Eye (tissue), 1 donor: ENCODE data around the gene IER5.
"Not testable (repeated sequence)": the region's sequence is repeated elsewhere in the genome, so short reads cannot be mapped to it uniquely, and the experiment has no call there.

ENCODE experiments used
- DNase-seq: peaks from one replicate; pipeline ENCODE4 v3.0.0-alpha.2; 2015

The IER5 gene

DNA sequence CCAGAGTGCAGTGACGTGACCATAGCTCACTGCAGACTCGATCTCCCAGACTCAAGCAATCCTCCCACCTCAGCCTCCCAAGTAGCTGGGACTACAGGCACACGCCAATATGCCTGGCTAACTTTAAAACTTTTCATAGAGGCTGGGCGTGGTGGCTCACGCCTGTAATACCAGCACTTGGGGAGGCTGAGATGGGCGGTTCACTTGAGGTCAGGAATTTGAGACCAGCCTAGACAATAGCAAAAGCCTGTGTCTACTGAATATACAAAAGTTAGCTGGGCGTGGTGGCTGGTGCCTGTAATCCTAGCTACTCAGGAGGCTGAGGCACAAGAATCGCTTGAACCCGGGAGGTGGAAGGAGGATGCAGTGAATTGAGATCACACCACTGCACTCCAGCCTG lies 27.5 kb downstream of the IER5 start:
- DNase-seq, result not testable (repeated sequence)

DNA sequence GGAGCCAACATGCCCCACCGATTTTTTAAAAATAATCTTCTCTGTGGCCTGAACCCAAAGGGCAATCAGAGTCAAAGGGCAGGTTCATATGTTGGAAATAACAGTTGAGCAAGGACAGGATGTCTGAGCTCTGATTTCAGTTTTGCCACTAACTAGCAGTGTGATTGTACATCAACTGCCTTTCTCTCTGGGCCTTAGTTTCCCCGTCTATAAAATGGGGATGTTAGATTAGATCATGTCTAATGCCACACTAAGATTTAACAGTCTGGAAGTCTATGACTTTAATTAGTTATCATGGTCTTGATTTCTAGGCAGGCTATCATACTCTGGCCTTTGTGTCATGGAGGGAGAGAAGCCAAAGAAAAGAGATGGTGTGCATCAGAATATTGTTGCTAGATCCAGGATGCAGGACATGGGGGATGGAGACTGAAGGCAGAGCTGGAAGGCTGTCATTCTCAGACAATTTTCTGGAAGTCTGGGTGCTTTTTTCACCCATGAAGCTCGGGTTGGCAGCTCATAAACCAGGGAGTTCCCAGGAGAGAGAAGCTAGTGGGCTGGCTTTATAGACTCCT lies 28.4 kb downstream of the IER5 start:
- DNase-seq, result peak; percentile 8

DNA sequence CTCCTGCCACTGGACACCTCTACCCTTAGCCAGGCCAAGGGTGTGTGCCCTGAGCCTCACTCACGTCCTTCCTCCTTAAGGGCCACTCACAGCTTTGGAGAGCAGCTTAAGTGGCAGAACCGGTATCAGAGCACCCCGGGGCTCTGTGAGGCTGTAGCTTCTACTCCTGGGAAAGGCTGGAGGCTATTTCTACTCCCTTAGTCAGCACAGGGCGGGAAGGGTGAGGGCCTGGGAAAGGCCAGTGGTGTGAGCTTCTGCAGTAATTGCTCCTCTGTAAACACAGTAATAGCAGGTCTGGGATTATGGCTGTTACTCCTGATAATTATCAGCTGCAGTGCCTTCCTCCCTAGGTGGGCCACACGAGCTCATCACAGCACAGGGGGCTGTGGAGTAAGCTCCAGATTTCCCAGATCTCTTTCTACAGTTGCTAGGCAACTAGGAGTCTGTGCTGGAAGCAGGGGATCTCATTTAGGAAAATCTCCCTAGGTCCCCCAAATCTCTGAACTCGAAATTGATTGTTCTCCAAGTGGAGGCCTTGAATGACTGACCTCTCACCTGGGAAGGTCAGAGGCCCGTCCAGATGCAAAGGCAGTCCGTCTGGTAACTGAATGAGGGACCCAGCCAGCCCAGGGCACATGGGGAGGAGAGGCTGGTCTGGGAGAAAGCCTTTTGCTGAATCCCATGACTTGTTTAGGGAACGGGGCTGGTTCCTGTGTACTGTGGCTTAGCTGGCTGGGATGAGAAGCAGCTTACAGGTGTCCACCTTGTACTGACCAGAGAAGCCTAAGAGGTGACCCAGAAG lies 29.3 kb downstream of the IER5 start:
- DNase-seq, result peak; percentile 57

DNA sequence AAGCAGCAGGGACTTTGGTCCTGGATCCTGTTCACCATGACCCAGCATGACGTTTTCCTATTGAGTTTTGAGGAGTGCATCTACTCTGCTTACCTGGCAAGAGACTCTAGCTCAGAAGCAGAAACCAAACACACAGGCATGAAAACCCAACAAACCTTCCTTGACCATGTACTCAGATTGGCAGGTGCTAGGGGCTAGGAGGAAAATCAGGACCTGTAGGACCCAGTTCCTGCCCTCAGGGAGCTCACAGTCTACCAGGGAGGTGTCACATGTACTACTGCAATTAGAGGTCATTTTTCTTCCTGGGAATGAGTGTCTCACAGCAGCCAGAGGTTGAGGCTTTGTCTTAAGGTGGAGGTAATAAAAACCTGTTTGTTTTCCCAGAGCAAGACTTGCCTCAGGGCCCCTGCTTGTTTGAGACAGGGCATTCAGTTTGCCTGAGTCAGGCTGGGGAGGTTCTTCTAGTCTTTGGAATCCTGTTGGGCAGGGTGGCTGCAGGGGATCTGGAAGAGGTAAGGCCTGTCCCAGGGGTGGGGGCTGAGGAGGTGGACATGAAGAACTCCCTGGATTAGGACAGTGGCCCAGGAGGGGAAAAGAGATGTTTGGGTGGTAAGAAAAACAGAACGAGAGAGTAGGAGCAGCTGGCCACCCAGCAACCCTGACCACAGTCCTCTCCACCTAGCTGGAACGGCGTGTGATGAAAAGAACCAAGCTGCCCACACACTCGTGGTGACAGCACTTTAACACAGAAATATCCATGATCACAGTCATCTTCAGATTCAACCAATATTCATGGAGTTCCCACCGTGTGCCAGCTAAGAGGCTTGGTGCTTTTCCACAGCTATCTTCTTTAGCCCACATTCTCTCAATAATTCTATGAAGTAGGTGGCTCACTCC lies 30.8 kb downstream of the IER5 start:
- no peak for DNase-seq

DNA sequence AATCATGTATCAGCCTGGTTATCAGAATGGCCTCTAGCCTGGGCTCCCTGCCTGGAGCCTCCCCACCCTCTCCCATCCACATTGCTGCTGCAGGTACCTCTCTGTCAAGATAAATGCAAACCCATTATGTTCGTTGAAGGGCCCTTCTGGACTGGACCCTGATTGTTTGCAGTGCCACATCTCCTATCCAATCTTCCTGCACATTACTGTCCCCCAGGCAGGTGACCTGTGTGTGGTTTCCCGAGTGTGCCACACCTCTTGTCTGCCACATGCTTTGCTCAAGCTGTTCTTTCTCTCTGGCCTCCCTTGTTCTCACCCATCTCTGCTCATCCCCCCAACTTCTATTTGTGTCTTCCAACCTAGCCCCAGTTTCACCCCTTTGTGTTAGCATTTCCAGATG lies 32.4 kb downstream of the IER5 start:
- no peak for DNase-seq

DNA sequence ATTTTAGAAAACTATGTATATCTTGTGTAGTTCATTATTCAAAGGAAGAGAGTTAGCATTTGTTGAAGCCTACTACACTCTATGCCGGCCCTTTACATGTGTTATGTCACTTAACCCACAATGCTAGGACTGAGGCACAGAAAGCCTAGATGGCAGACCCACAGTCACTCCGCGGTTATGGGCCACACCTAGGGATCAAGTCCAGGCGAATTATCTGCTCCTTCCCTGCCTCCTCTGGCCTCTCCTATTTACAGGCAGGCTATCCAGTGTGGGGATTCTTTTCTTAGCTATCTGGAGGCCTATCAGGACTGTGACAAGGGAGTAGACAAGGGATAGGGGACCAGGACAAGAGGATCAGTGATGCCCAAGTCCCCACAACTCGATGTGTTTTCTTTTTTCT lies 33.0 kb downstream of the IER5 start:
- no peak for DNase-seq

DNA sequence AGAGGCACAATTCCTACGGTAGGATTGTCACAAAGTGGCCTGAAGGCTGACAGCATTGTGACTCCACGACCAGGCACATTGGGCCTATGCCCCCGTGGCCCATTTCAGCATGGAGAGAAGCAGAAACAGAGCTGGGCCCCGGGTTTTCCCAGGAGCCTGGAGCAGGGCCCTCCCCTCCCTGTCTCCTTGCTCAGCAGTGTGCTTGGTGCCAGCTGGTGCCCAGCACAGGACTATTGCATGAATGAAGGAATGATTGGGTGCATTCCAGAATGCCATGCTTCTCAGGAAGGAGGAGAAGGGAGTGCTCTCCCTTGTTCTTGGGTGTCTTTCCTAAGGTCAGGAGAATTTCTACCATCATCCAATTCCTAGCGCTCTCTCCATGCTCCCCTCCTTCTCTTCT lies 33.7 kb downstream of the IER5 start:
- no peak for DNase-seq

DNA sequence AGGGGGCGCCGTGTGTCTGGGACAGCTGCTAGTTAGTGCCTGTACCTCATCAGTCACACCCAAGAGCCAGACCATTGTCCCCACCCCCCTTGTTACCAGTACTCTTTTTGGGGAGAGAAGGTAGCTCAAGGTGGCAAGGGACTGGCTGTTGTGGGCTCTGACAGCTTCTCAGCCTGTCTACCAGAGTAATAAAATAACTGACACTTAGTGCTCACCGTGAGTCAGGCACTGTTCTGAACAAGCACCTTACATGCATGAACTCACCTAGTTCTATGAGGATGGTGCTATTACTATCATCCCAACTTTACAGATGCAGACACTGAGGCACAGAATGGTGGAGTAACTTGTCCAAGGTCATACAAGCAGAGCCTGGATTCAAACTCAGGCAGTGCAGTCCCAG lies 34.7 kb downstream of the IER5 start:
- no peak for DNase-seq

DNA sequence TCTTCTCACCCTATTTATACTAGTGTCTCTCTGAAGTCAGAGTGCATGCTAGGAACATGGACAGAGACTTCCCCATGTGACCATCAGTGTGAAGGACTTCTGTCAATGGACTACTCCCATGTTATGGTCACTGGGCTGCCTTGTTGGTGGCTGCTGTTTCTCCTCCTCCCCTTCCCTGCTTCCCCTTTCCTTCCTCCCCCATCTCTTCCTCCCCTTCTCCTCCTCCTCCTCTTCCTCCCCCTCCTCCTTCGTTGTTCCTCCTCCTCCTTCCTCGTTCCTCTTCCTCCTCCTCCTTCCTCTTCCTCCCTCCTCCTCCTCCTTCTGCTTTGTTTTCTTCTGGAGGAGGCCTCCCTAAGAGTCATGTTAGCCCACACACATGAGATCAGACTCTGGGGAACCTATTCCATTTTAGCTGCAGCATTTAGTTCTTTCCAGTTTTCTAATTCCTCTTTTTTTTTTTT lies 35.8 kb downstream of the IER5 start:
- DNase-seq, result no peak

DNA sequence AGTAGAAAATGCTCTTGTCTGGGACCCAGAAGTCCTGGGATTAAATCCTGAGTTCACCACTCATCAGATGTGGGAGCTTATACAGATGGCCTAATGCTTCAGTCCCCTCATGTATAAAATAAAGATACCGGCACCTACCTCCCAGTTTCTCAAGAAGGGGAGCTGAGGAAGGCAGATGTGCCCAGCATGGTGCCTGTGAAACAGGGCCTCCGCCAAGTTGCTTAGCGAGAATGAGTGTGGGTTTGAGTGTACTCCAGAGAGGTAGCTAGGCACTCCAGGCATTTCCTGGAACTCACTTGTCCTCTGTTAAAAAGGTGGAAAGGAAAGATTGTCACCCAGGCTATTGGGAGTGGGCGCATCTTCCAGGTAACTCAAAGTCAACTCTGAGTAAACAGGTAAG lies 37.8 kb downstream of the IER5 start:
- DNase-seq, result no peak

DNA sequence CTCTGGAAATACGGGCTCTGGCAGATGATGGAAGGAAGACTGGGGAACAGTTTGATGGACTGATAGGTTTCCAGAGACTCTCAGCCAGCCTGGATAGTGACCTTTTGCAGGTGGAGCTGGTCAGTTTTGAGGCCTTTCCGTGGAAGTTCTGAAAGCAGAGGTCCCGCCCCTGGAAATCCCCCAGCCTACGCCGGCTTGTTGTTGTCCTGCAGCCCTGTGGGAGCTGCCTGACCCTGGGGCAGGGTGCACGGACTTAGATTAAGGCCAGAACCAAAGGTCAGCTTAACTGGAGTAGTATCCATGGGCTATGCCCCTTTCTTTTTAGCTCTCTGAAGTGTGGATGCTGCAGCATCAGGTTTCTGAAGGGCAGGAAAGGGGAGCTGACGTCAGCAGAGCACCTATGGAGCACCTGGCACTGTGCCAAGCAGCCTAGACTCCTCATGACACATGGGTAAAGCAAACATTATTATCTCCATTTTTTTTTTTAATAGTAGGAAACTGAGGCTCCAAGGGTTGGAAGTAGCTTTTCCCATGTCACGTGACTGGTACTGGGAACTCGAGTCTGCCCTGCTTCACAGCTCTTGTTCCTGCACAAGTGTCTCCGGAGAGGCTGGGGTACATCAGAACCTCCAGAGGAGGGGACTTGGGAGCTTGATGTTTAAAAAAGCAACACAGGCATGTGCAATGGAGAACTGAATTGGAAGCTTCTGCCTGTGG lies 38.5 kb downstream of the IER5 start:
- no peak for DNase-seq

DNA sequence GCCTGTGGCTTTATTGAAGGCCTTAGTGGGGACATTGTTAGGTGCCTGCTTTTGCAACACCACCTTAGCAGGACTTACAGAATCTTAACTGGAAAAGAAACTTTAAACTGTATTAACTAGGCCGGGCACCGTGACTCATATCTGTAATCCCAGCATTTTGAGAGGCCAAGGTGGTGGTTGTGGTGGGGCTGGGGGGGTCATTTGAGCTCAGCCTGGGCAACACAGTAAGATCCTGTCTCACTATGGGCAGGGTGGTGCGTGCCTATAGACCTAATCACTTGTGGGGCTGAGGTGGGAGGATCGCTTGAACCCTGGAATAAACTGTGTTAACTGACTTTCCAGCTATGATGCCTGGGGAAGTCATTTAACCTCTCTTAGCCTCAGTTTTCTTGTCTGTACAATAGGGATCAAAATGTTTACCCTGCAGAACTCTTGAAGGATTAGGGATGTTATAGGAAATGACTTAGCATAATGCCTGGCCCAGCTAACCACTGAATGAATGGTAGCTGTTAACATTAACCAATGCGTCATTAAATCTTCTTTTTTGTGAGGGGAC lies 39.5 kb downstream of the IER5 start:
- DNase-seq, result no peak

DNA sequence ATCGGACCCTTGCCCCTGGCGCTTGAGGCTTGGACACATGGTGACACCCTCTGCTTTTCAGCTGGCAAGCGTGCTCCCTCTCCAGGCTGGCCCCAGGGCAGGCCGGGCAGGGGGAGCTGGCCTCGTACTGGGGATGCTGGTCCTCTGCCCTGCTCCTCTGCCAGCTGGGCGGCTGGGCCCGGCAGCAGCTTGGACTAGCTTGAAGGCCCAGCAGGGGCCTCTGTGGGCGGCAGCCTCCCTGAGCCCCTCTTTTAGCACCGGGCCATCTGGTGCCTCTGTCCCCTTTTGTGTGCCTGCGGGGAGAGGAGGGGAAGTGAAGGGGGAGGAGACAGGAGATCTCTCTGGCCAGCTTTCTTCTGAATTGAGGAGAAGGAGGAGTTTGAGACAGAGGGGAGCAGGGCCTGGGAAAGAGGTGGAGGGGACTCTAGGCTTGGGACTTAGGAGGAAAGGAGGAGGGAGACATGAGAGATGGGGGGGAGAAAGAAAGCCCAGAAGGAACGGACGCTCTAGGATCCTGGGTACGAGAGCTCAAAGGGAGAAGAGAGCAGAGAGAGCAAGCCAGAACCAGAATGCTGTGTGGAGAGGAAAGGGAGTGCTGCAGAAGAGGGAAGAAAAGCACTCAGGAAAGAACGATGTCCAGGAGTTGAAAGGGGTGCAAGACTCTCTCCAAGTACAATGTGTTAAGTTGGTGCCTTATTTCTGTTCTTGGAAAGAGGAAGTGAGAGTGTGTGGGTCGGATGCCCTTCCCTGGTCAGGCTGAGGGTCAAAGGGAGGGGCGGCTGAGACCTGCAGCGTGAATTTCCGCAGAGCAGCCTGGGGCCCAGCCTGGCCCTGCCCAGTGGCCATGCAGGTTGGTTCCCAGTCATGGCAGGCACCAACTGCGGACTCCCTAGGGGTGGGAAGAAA lies 40.3 kb downstream of the IER5 start:
- DNase-seq, result peak; percentile 90

DNA sequence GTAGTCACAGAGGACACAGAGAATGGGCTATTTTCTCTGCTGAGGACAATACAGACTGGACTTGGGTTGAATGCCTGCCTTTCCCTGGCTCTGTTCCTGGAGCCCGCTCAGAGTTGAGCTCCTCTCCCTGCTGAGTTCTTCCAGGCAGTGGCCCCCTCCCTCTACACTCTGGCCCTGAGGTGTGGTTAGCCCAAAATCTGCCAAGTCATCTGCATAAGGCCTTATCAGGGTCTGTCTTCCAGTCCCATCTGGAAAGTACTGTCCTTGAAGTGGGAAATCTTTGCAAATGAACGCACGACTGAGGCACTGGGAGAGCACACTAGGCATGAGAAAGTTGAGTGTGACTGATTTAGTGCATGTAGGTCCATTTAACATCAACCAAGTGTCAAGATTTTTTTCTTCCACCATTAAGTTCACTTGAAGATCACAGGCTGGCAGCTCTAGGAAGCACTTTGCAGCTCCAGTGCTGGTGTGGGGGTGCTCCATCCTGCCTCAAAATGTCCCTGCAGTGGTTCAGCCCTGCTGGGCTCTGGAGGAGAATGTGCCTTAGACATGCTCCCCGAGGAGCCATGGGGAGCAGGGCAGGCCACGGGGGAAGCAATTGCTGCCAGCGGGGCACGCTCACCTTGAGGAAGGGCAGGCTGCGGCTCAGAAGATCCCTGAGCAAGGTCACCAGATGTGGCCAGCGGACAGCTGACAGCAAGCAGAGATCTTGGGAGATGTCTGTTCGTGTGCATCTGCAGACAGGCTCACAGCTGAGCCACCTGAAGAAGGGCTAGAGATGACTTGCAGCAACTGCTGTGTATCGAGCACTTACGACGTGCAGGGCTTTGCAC lies 41.5 kb downstream of the IER5 start:
- no peak for DNase-seq

DNA sequence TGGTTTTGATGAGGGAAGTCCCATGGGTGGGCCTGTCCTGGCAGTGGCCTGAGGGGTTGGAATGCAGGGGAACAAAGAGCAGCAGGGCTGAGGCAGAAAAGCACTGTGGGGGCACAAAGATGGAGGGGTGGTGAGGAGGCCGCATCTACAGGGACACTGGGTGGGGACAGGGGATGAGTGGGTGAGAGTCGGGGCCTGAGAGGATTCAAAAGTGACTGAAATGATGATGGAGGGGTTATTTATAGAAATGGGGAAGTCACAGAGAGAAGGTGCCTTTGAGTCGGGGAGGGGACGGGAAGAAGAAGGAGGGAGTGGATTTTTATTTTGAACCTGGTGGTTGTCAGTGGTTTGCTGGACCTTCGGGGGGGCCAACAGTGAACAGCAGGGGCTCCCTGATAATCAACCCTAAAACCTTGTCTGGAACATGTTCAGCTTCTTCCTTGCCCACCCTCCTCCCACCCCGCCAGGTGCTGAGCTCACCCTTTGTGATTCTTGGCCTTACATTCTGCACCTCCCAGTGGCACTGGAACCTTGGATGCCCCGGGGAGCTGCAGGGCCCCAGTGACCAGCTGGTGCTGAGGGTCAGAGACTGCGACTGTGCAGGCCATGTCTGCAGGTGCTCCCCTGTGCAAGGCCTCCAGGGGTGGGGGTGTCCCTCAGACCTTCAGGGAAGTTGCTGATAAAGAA lies 42.9 kb downstream of the IER5 start:
- DNase-seq, result no peak

DNA sequence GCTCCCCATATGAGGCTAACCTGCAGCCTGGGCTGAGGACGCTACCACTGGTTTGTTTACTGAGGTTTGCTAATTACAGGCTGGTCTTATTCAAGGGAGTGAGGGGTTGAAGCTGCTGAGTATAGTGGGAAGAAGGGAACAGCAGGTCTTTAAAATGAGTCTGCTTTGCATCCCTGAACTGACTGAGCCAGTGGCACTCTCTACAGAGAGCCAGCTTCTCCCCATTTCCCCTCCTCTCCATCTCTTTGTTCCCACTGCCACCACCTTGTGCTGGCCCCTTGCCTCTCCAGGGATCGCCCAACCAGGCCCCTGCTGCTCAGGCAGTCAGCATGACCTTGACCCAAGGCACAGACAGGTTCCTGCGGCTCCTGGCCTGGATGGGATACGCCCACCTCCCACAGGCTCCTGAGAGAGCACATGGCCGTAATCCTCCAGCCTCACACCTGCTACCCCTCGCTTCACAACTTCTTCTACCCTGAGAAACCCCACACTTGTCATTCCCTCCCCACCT lies 45.0 kb downstream of the IER5 start:
- no peak for DNase-seq

DNA sequence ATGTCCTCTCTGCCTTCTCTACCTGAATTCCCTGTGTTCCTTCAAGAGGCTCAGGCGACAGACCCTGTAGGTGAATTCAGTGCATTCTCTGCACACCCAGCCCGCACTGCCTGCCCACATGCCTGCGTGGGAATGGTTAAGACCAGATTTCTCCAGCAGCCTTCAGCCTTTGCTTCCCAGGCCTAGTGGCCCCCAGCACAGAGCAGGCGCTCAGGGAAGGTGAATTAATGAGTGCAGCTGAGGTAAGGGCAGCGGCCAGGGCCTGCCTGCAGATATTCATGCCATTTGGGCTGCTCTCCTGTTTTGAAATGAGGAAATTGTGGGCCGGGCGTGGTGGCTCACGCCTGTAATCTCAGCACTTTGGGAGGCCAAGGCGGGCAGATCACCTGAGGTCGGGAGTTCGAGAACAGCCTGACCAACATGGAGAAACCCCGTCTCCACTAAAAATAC lies 45.5 kb downstream of the IER5 start:
- DNase-seq, result no peak

DNA sequence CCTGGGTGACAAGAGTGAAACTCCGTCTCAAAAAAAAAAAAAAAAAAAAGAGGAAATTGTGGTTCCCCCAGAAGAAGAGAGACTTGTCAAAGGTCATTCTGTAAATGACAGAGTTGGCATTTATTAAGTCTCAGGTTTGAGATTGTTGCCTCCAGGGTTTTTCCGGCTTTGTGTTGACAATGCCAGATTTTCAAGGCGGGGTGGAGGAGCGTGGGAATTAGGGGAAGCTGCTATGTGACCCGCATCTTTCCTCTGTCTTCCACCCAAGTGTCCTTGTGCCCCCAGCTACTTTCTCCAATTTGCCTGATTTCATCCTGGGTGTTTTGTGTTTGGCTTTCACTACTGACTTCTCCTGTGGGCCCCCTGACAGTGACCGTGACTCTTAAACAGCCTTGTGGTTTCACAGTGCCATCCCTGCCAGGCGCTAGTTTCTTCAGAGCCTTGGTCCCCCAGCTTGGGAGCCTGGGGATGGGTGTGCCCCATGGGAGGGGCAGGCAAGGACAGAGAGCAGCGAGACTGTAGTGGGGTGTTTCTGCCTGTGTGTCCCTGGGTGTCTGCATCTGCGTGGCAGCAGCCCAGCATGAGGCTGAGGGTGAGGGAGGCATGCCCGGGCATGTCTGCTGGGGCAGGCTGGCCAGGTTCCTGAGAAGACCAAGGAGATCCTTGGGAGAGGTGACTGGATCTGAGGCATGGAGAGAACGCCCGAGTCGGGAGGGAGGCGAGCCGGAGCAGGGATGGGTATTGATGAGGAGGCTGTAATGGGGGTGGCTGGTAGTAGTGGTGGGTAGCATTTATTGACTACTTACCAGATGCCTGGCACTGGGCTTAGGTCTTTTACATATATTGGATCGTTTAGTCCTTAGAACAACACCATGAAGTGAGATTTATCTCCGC lies 46.3 kb downstream of the IER5 start:
- DNase-seq, result no peak

DNA sequence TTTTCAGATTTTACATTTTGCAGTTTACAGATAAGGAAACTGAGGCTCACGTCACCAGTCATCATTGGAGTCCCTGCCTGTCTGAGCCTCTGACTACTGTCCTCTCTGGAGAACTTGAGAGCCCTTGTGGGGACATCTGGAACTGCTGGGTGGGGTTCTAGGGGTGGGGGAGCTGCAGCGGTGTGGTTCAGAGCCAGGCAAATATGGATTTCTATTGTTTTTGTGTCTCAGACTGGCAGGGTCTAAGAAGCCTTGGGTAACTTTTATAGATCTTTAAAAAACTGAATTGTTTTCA lies 46.9 kb downstream of the IER5 start:
- peak; percentile 56 for DNase-seq
